H4 (cell line): ENCODE results near the gene HPRT1. TPM values are rescaled to one million over a fixed set of nuclear protein-coding genes. Genes with fewer than 3 reads are reported as not detected.
"Not testable (repeated sequence)": the region's sequence is repeated elsewhere in the genome, so short reads cannot be mapped to it uniquely, and the experiment has no call there.

Experiments used
- DNase-seq: peaks from one replicate; pipeline ENCODE4 v3.0.0-alpha.2; 2015; ENCODE audit warnings: low spot score
- total RNA-seq: library from RNA; depleted of rRNA; stranded (reverse); fragments of >200 nt; shearing (Covaris generic); gene quantifications from 2 replicates; pipeline ENCODE4 v1.2.3, GENCODE V29; 2014; rRNA removed

Gene HPRT1, protein sequence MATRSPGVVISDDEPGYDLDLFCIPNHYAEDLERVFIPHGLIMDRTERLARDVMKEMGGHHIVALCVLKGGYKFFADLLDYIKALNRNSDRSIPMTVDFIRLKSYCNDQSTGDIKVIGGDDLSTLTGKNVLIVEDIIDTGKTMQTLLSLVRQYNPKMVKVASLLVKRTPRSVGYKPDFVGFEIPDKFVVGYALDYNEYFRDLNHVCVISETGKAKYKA
- total RNA-seq, result 21.1 and 23.4 TPM in 2 replicates

DNA sequence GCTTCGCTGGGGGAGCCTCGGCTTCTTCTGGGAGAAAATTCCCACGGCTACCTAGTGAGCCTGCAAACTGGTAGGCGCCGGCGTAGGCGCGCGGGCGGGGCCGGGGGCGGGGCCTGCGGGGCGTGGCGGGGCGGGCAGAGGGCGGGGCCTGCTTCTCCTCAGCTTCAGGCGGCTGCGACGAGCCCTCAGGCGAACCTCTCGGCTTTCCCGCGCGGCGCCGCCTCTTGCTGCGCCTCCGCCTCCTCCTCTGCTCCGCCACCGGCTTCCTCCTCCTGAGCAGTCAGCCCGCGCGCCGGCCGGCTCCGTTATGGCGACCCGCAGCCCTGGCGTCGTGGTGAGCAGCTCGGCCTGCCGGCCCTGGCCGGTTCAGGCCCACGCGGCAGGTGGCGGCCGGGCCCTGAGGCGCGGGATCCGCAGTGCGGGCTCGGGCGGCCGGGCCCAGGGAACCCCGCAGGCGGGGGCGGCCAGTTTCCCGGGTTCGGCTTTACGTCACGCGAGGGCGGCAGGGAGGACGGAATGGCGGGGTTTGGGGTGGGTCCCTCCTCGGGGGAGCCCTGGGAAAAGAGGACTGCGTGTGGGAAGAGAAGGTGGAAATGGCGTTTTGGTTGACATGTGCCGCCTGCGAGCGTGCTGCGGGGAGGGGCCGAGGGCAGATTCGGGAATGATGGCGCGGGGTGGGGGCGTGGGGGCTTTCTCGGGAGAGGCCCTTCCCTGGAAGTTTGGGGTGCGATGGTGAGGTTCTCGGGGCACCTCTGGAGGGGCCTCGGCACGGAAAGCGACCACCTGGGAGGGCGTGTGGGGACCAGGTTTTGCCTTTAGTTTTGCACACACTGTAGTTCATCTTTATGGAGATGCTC is at the start of gene HPRT1:
Gene HPRT1 (plus strand): TSS at position 161 of the 857 bp plus-strand sequence. CDS start 147 bp downstream, at position 308.
- peak; percentile 56 for DNase-seq

DNA sequence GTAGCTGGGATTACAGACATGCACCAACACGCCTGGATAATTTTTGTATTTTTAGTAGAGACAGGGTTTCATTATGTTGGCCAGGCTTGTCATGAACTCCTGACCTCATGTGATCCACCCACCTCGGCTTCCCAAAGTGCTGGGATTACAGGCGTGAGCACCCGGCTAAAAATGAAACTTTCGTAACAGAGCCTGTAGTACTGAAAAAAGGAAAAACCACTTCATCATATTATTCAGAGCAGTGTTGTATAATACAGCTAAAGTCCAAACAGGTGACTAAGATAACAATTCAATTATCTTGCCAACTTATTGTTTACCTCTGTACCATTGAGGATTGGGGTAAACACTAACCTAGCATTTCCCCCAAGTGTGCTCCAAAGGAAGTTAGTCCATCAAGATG is 43.9 kb upstream of the HPRT1 start:
- DNase-seq, result no peak

DNA sequence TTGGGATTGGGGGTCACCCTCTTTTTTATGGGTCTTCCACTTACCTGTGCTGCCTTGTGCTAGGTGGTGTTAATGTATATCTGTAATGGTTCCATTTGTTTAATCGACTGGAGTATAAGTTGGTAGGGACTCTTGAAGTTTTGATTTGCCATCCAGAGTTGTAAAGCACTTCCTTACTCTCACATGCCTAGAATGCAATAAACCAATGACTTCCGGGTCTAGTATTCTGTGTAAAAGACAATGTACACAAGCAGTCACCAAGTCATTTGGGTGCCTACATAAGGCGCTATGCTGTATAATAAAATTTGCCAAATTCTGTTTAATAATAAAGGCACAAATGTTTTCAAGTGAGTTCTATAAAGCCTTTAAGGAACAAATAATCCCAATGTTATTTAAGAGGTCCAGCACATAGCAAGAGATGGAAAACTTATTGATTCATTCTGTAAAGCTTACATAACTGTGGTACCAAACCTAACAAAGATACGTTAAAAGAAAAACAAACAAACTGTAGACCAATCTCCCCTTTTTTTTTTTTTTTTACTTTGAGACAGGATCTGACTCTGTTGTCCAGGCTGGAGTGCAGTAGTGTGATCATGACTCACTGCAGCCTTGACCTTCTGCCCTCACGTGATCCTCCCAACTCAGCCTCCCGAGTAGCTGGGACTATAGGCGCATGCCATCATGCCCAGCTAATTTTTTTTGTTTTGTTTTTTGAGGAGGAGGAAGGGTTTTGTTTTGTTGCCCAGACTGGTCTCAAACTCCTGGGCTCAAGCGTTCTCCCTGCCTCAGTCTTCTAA is 41.5 kb upstream of the HPRT1 start:
- no peak for DNase-seq

DNA sequence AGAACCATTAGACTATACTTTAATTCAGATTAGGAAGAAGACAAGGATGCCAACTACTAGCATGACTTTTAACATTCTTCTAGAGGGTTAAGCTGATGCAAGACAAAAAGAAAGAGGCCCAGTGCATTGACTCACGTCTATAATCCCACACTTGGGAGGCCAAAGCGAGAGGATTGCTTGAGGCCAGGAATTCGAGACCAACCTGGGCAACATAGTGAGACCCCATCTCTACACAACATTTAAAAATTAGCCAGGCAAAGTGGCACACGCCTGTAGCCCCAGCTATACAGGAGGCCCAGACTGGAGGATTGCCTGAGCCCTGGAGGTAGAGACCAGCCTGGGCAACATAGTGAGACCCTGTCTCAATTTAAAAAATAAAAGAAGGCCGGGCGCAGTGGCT is 40.2 kb upstream of the HPRT1 start:
- DNase-seq, result no peak

DNA sequence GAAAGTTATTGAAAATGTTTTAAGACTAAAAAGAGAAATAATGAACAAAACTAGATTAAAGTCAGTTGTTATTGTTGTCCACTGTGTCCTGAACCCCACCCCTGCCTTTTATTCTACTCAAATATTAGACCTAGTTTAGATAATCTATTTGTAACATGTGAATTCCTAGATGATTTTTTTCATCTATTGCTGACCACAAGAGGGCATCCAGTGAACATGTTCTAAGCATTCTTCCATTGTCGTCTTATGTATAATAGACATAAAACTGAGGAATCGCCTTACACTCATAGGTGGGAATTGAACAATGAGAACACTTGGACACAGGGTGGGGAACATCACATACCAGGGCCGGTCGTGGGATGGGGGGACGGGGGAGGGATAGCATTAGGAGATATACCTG is 36.4 kb upstream of the HPRT1 start:
- peak; percentile 4 for DNase-seq

DNA sequence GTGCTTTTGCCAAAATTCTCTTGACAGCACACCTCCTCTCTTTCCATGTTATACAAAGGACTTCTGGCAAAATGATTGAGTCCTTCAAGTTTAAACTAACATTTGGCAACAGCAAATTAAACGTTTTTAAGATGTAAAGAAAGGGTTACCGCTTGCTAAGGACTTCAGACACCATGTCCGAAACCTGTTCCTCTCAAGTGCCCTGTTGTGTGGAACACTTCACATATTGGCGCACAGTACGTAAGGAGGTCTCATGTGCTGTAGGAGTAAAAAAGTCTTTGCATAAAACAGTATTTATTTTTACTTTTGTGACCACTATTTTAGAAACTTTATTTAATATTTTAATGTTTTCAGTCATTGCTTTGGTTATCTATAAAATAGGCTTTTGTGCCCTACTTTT is 33.7 kb upstream of the HPRT1 start:
- DNase-seq, result no peak

DNA sequence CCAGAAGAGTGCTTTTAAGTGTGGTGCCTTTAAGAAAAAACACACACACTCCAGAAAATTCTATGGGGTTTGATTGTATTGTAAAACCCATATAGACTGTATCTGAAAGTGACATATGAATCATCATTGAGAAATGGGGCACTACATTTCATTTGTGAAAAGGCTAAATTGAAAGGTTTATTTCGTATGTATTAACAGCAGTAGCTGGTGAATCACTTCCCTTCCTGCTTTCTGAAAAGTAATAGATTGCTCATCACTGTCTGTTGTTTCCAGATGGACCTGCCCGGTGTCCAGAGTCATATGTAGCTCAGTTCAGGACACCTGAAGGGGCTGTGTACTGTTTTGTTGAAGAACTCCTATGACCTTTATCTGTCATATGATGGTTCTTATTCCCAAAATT is 28.1 kb upstream of the HPRT1 start:
- no peak for DNase-seq

DNA sequence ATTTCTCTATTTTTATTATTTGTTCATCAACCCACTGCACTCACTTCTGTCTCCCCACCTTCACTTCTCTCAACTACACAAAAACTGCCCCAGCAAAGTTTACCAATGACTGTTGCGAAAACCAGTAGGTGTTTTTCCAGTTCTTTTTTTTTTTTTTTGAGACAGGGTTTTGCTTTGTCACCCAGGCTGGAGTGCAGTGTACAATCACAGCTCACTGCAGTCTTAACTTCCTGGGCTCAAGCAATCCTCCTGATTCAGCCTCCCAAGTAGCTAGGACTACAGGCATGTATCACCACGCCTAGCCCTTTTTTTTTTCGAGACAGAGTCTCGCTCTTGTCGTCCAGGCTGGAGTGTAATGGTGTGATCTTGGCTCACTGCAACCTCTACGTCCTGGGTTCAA is 24.1 kb upstream of the HPRT1 start:
- no peak for DNase-seq

DNA sequence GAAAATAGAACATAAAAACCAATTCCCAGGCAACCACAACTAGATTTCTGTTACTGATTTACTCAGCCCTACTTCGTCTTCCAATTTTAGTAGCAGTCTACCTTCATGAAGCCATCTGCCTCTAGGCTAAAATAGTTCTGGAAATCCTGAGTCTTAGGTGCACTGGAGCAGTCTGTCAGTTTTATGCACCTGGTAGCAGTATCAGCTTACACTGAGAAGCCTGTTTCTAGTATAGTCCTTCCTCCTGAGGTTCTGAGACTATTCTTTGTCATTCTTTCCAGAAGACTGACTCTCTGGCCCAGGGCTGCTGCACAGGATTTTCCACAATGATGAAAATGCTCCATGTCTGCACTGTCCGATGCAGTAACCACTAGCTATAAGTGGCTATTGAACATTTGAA is 16.9 kb upstream of the HPRT1 start:
- no peak for DNase-seq

DNA sequence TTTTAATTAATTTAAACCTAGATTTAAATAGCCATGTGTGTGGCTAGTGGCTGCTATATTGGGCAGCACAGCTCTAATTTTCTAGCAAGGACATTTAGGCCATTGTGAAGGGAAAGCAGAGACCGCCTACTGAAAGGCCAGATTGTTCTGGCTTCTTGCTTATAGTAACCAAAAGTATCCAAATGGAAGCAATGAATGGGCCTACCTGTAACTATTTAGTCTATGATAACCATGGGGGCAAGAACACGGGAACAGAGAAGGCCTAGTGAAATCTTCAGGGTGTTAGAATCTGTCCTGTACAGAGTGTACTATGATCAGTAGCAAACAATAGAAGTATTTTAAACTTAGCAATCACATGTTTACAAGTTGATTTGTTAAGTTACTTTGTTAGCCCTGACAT is 16.5 kb upstream of the HPRT1 start:
- no peak for DNase-seq

DNA sequence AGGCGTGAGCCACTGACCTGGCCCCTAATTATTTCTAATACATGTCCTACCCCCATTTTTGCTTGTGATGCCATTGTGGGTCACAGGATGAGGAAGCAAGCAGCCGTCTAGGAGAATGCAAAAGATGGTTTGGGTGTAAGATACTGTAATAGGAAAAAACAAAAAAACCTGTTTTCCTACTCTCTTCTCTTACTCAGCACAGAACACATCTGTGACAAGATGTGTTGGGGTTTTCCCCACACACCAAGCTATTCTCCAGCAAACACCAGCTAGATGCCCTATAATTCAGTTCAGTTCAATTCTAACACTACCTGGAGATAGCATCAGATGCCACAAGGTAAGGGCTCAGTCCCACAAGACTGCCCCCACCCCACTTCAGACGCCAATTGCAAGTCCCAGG is 15.3 kb upstream of the HPRT1 start:
- DNase-seq, result no peak

DNA sequence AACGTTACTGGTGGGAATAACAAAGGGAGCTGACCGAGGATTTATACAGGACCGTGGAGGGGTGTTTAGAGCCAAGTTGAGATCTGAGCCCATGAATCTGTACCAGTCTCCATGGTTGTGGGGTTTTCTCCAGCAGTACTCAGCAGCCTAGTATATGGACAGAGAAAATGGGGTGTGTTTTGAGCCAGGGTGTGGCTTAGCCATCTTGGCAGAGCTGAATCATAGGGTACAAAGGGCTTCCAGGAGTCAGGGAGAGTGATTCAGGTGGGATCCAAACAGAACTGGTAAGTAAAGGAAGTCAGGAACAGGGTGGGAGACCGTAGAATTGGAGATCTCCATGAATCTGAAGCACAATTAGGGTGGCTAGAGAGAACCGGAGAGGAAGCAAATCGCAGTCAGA is 7.4 kb upstream of the HPRT1 start:
- DNase-seq, result no peak

DNA sequence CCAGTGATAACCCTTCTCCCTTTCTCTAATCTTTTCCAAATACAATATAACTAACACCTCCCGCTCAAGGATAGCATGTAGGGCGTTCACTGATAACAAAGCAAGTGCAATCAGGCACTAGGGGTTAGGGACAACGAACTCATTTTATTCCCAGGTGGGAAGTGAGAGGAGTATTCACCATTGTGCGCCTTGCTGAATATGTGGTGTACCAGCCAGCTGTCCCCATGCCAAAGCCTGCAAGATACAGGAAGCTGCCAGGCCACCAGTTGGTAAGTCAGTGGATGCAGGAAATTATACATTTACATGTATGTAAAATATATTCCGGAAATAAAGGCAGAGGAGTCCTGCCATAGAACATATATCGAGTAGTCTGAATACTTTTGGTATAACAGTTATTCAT is 6.3 kb upstream of the HPRT1 start:
- DNase-seq, result no peak

DNA sequence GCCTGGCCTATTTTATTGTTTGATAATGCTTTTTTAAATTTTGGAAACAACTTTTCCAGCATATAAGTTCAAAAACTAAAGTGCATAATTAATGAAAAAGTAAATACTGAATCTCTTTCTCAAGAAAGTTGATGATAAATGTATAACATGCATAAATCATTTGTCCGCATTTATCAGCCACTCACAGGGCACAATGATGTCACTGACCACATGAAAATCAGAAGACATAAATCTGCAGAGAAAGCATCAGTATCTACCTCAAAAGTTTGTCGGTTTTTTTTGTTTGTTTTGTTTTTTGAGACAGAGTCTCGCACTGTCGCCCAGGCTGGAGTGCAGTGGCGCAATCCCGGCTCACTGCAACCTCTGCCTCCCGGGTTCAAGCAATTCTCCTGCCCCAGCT is 5.5 kb upstream of the HPRT1 start:
- no peak for DNase-seq

DNA sequence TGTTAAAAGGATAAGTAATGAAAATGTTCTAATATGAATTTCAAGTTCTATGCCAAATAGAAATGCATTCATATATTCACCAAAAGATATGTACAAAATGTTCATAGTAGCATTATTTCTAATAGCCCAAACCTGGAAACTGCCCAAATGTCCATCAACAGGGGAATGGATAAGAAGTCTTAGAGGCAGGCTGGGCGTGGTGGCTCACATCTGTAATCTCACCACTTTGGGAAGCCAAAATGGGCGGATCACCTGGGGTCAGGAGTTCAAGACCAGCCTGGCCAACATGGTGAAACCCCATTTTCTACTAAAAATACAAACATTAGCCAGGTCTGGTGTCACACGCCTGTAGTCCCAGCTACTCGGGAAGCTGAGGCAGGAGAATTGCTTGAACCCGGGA is 2.3 kb upstream of the HPRT1 start:
- DNase-seq, result no peak

DNA sequence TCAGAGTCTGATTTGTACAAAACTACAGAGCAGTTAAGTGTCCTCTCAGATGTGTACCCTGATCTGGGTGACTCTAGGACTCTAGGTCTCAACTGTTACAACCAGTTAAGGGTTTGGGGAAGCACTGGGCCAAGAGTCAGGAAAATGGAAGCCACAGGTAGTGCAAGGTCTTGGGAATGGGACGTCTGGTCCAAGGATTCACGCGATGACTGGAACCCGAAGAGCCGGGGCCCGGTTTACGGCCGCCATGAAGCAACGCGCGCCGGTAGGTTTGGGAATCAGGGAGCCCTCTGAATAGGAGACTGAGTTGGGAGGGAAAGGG is 321 bp upstream of the HPRT1 start:
- DNase-seq, result no peak

DNA sequence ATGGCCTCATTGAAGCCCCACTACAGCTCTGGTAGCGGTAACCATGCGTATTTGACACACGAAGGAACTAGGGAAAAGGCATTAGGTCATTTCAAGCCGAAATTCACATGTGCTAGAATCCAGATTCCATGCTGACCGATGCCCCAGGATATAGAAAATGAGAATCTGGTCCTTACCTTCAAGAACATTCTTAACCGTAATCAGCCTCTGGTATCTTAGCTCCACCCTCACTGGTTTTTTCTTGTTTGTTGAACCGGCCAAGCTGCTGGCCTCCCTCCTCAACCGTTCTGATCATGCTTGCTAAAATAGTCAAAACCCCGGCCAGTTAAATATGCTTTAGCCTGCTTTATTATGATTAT is 876 bp downstream of the HPRT1 start:
- peak; percentile 5 for DNase-seq

DNA sequence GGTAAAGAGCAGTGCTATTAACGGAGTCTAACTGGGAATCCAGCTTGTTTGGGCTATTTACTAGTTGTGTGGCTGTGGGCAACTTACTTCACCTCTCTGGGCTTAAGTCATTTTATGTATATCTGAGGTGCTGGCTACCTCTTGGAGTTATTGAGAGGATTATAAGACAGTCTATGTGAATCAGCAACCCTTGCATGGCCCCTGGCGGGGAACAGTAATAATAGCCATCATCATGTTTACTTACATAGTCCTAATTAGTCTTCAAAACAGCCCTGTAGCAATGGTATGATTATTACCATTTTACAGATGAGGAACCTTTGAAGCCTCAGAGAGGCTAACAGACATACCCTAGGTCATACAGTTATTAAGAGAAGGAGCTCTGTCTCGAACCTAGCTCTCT is 1.5 kb downstream of the HPRT1 start:
- no peak for DNase-seq

DNA sequence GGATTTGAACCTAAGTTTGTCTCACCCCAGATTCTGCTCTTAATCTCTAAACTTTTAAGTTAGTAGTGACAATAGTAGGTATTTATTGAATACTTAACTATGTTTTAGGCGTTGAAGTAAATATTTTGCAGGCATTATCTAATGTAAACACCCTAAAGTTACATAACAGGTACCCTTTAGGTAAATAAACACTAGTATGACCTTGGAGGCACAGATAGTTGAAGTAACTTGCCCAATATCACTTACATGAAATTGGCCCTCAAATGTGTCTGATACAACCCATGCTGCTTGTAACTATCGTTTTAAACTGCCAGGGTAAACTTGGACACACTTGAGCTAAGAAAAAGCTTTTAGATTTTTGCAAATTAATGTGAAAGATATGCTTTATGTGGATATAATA is 3.0 kb downstream of the HPRT1 start:
- DNase-seq, result no peak

DNA sequence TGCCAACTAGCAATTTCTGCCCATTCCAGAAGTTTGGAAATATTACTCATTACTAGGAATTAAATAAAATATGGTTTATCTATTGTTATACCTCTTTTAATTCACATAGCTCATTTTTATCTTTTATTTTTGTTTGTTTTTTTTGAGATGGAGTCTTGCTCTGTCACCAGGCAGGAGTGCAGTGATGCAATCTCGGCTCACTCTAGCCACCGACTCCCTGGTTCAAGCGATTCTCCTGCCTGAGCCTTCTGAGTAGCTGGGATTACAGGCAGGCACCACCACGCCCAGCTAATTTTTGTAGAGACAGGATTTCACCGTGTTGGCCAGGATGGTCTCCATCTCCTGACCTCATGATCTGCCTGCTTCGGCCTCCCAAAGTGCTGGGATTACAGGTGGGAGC is 4.5 kb downstream of the HPRT1 start:
- not testable (repeated sequence) for DNase-seq

DNA sequence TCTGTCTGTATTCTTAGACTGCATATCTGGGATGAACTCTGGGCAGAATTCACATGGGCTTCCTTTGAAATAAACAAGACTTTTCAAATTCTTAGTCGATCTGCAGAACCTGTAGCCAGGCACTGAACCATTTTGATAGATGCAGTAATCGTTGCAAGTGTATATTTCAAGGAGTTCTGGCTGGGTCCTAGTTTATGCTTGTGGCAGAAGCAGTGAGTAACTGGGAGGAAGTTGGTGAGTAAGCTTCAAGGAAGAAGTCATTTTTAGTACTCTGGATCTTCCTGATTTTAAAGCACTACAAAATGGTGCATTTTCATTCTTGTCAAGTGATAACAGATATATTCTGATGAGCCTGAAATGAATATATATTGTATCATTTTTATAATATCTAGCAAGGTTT is 9.5 kb downstream of the HPRT1 start:
- DNase-seq, result no peak

DNA sequence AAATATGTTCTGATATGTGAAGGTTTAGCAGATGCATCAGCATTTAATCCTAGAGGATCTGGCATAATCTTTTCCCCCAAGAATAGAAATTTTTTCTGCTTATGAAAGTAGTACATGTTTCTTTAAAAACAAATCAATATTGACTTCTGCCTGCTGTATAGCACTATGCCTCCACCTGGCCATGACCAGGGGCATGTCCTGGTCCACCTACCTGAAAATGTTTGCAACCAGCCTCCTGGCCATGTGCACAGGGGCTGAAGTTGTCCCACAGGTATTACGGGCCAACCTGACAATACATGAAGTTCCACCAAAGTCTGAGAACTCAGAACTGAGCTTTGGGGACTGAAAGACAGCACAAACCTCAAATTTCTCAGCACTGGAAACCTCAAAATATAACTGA is 10.0 kb downstream of the HPRT1 start:
- DNase-seq, result no peak

DNA sequence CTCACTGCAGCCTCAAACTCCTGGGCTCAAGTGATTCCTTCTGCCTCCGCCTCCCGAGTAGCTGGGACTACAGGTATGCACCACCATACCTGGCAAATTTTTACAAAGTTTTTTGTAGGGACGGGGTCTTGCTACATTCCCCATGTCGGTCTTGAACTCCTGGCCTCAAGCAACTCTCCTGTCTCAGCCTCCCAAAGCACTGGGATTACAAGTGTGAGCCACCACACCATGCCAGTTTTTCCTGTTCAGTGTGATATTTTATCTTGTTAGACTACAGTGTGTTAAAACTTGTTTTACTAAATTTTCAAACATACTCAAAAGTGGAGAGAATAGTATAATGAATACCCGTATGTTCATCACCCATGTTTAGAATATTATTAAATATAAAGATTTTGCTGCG is 12.1 kb downstream of the HPRT1 start:
- no peak for DNase-seq
